Mesenteric fat pad (tissue), 1 donor: ENCODE measurements around the gene INPP5D. TPM values are rescaled to one million over a fixed set of nuclear protein-coding genes. Genes with fewer than 3 reads are reported as not detected.

Experiments
- DNase-seq: peaks from one replicate; pipeline ENCODE4 v3.0.0-alpha.2; 2020; ENCODE audit warnings: low spot score
- total RNA-seq: library from RNA; stranded (reverse); fragmentation: NEBNext Ultra II Directional; extraction: Animal tissue kit (Norgen Biotek cat#: 25700); gene quantifications from one replicate; pipeline ENCODE4 v1.2.1, GENCODE V29; 2021
- donor health status: DM: yes; HTN: yes; CAD: no.

Gene INPP5D
- total RNA-seq, 1 donor from 2014 or later = 28.8 TPM

- DNase-seq = peak; percentile 68
Measured at GRCh38 chr2:233031556-233032500, 28.3 kb upstream of the INPP5D start.

- DNase-seq = peak; percentile 76
Measured at GRCh38 chr2:233032551-233033320, 27.4 kb upstream of the INPP5D start, which contains the start of gene NEU2. NEU2 (plus strand) TSS chr2:233032672; CDS start chr2:233032672, 0 bp downstream.

GRCh38 chr2:233033672-233034071, 26.5 kb upstream of the INPP5D start:
- DNase-seq = no peak

- peak; percentile 86 for DNase-seq
Measured at GRCh38 chr2:233034091-233034882, 25.9 kb upstream of the INPP5D start.

- DNase-seq = peak; percentile 60
Measured at GRCh38 chr2:233035426-233036161, 24.5 kb upstream of the INPP5D start.

GRCh38 chr2:233036162-233036838, 23.8 kb upstream of the INPP5D start:
- DNase-seq = peak; percentile 62

GRCh38 chr2:233037078-233037477, 23.1 kb upstream of the INPP5D start:
- no peak for DNase-seq

- DNase-seq = no peak
Measured at GRCh38 chr2:233039212-233039845, 20.8 kb upstream of the INPP5D start.

GRCh38 chr2:233039846-233040530, 20.2 kb upstream of the INPP5D start:
- peak; percentile 80 for DNase-seq

GRCh38 chr2:233040571-233040970, 19.6 kb upstream of the INPP5D start:
- no peak for DNase-seq

GRCh38 chr2:233041722-233042323, 18.3 kb upstream of the INPP5D start:
- no peak for DNase-seq

GRCh38 chr2:233042549-233042948, 17.6 kb upstream of the INPP5D start:
- peak; percentile 80 for DNase-seq

- no peak for DNase-seq
Measured at GRCh38 chr2:233044974-233045605, 15.1 kb upstream of the INPP5D start.

- DNase-seq = peak; percentile 77
Measured at GRCh38 chr2:233047206-233047605, 12.9 kb upstream of the INPP5D start.

GRCh38 chr2:233047667-233048066, 12.5 kb upstream of the INPP5D start:
- peak; percentile 62 for DNase-seq

- DNase-seq = peak; percentile 82
Measured at GRCh38 chr2:233048569-233049193, 11.5 kb upstream of the INPP5D start.

- peak; percentile 57 for DNase-seq
Measured at GRCh38 chr2:233049194-233049761, 10.9 kb upstream of the INPP5D start.
